SK-N-MC (cell line): ENCODE measurements around the gene HDDC2.

Source experiments
- DNase-seq: peaks from one replicate; pipeline ENCODE4 v3.0.0-alpha.2; 2011; ENCODE audit warnings: low read depth, low spot score
- H3K27ac ChIP-seq: fragments of 200-600 bp; sonication (generic); 2 replicates; pipeline ENCODE4 v1.5.1; 2016; ENCODE audit warnings: mixed run types
- H3K36me3 ChIP-seq: fragments of 200-600 bp; sonication (generic); 2 replicates; pipeline ENCODE4 v1.6.1; 2017; ENCODE audit warnings: antibody characterized with exemption, low read length, mixed read lengths; ENCODE audit not compliant: insufficient read depth
- H3K4me3 ChIP-seq: fragments of 200-600 bp; sonication (generic); 2 replicates; pipeline ENCODE4 v1.5.1; 2016
- H3K9ac ChIP-seq: fragments of 200-600 bp; sonication (generic); 2 replicates; pipeline ENCODE4 v1.8.0; 2017; ENCODE audit warnings: mixed run types, mixed read lengths; ENCODE audit not compliant: insufficient read length
- H3K9me3 ChIP-seq: fragments of 200-600 bp; sonication (generic); 2 replicates; pipeline ENCODE4 v1.6.1; 2017; ENCODE audit warnings: low read depth, mild to moderate bottlenecking, antibody characterized with exemption, low read length, moderate library complexity, mixed read lengths
- EZH2 ChIP-seq: fragments of 200-600 bp; sonication (generic); IDR thresholded peaks from one replicate; pipeline ENCODE4 v1.6.1; 2017; ENCODE audit warnings: antibody characterized with exemption
- FOXP2 ChIP-seq: optimal IDR thresholded peaks from 2 replicates; pipeline ENCODE3; 2011; ENCODE audit warnings: mild to moderate bottlenecking, moderate library complexity; ENCODE audit not compliant: insufficient read depth; ENCODE audit errors: extremely low read length, control extremely low read depth
- POLR2AphosphoS5 ChIP-seq: IDR thresholded peaks from 2 replicates; pipeline ENCODE4 v1.6.1; 2012; ENCODE audit warnings: mild to moderate bottlenecking, low read depth, low read length, borderline replicate concordance

Gene HDDC2

GRCh38 chr6:125254321-125254720, 47.4 kb downstream of the HDDC2 start:
- no peak overlapping the region for H3K27ac ChIP-seq
- no peak overlapping the region for H3K4me3 ChIP-seq
- H3K36me3 ChIP-seq = no peaks in the 10 kb centered on the region
- TF ChIP-seq EZH2 = no peak
- no peak for TF ChIP-seq FOXP2
- no peak for TF ChIP-seq POLR2AphosphoS5
- no peak overlapping the region for H3K9ac ChIP-seq
- no peak for DNase-seq
- H3K9me3 ChIP-seq = no peaks in the 10 kb centered on the region

- H3K36me3 ChIP-seq = no peaks in the 10 kb centered on the region
- no peak overlapping the region for H3K27ac ChIP-seq
- TF ChIP-seq EZH2 (no peak), FOXP2 (no peak), POLR2AphosphoS5 (no peak)
- H3K9me3 ChIP-seq = no peaks in the 10 kb centered on the region
- no peak for DNase-seq
- H3K4me3 ChIP-seq = no peak overlapping the region
- no peak overlapping the region for H3K9ac ChIP-seq
Observed at GRCh38 chr6:125253881-125254280, 47.9 kb downstream of the HDDC2 start.

GRCh38 chr6:125252891-125253290, 48.9 kb downstream of the HDDC2 start:
- no peak for TF ChIP-seq FOXP2
- no peak for TF ChIP-seq EZH2
- TF ChIP-seq POLR2AphosphoS5 = no peak
- Histone ChIP-seq H3K4me3 (no peak overlapping the region), H3K9me3 (no peaks in the 10 kb centered on the region), H3K9ac (no peak overlapping the region), H3K36me3 (no peaks in the 10 kb centered on the region), H3K27ac (no peak overlapping the region)
- no peak for DNase-seq

GRCh38 chr6:125251516-125252220, 50.1 kb downstream of the HDDC2 start:
- no peak for DNase-seq
- no peaks in the 10 kb centered on the region for H3K9me3 ChIP-seq
- peak overlapping the region; percentile 2; the same call in 1 of the 2 replicates for H3K4me3 ChIP-seq
- no peak overlapping the region for H3K9ac ChIP-seq
- no peaks in the 10 kb centered on the region for H3K36me3 ChIP-seq
- H3K27ac ChIP-seq = no peak overlapping the region
- TF ChIP-seq EZH2 (no peak), FOXP2 (no peak), POLR2AphosphoS5 (no peak)

GRCh38 chr6:125250511-125250910, 51.3 kb downstream of the HDDC2 start:
- H3K36me3 ChIP-seq = no peaks in the 10 kb centered on the region
- no peak overlapping the region for H3K27ac ChIP-seq
- no peak overlapping the region for H3K9ac ChIP-seq
- no peak for DNase-seq
- H3K4me3 ChIP-seq = no peak overlapping the region
- TF ChIP-seq EZH2 (no peak), FOXP2 (no peak), POLR2AphosphoS5 (no peak)
- no peaks in the 10 kb centered on the region for H3K9me3 ChIP-seq

GRCh38 chr6:125248136-125248535, 53.6 kb downstream of the HDDC2 start:
- H3K9me3 ChIP-seq = no peaks in the 10 kb centered on the region
- TF ChIP-seq POLR2AphosphoS5 = no peak
- no peak for TF ChIP-seq FOXP2
- TF ChIP-seq EZH2 = no peak
- no peak overlapping the region for H3K27ac ChIP-seq
- no peak overlapping the region for H3K9ac ChIP-seq
- no peak for DNase-seq
- H3K4me3 ChIP-seq = no peak overlapping the region
- H3K36me3 ChIP-seq = no peaks in the 10 kb centered on the region

GRCh38 chr6:125246566-125246965, 55.2 kb downstream of the HDDC2 start:
- H3K9ac ChIP-seq = no peak overlapping the region
- no peak overlapping the region for H3K27ac ChIP-seq
- H3K4me3 ChIP-seq = no peak overlapping the region
- H3K36me3 ChIP-seq = no peaks in the 10 kb centered on the region
- TF ChIP-seq EZH2 (no peak), FOXP2 (no peak), POLR2AphosphoS5 (no peak)
- H3K9me3 ChIP-seq = no peaks in the 10 kb centered on the region; the same call in 1 of the 2 replicates
- DNase-seq = no peak

- TF ChIP-seq EZH2 = no peak
- TF ChIP-seq FOXP2 = no peak
- TF ChIP-seq POLR2AphosphoS5 = no peak
- H3K36me3 ChIP-seq = no peaks in the 10 kb centered on the region
- H3K4me3 ChIP-seq = no peak overlapping the region
- DNase-seq = no peak
- no peaks in the 10 kb centered on the region; the same call in 1 of the 2 replicates for H3K9me3 ChIP-seq
- H3K27ac ChIP-seq = no peak overlapping the region
- no peak overlapping the region for H3K9ac ChIP-seq
Observed at GRCh38 chr6:125245523-125246264, 56.1 kb downstream of the HDDC2 start.

- Histone ChIP-seq H3K9ac (no peak overlapping the region), H3K27ac (no peak overlapping the region), H3K4me3 (no peak overlapping the region), H3K9me3 (peaks cover under 1% of the 10 kb centered on the region; the same call in 1 of the 2 replicates), H3K36me3 (no peaks in the 10 kb centered on the region)
- TF ChIP-seq POLR2AphosphoS5 = no peak
- no peak for TF ChIP-seq FOXP2
- TF ChIP-seq EZH2 = no peak
- no peak for DNase-seq
Observed at GRCh38 chr6:125245109-125245508, 56.7 kb downstream of the HDDC2 start.
